DOHH2 (cell line): ENCODE measurements around the gene SYCN.

ENCODE experiments used
- CTCF ChIP-seq: fragments of 200-600 bp; sonication (generic); IDR thresholded peaks from one replicate; pipeline ENCODE4 v1.5.1; 2014; ENCODE audit warnings: antibody characterized with exemption, mild to moderate bottlenecking, low read depth, low read length; ENCODE audit not compliant: poor library complexity, severe bottlenecking
- EZH2phosphoT487 ChIP-seq: fragments of 200-600 bp; sonication (generic); IDR thresholded peaks from 2 replicates; pipeline ENCODE4 v1.6.1; 2017; ENCODE audit warnings: borderline replicate concordance, mild to moderate bottlenecking, antibody characterized with exemption, low read length, moderate library complexity, mixed read lengths

GRCh38 chr19:39194832-39195542, 9.1 kb downstream of the SYCN start:
- TF ChIP-seq CTCF = no peak
- no peak for TF ChIP-seq EZH2phosphoT487
